Measurements from ENCODE around the gene FHIT. TPM values are rescaled to one million over a fixed set of nuclear protein-coding genes. Genes with fewer than 3 reads are reported as not detected.

Gene FHIT
- total and polyA plus RNA-seq, 8 donors = 1.8 to 10.6 (median 7.1) TPM

- Histone ChIP-seq H3K36me3 (no peaks in the 10 kb centered on the region), H3K9me3 (no peaks in the 10 kb centered on the region), H3K4me3 (no peak overlapping the region), H3K27ac (no peak overlapping the region), H3K4me1 (no peaks in the 10 kb centered on the region), H3K27me3 (no peaks in the 10 kb centered on the region)
- no peak for TF ChIP-seq POLR2AphosphoS5 (IDR thresholded peaks at IDR 0.05)
- TF ChIP-seq EP300 (IDR thresholded peaks at IDR 0.05) = no peak
- no peak for TF ChIP-seq POLR2A (IDR thresholded peaks at IDR 0.05)
- TF ChIP-seq CTCF (IDR thresholded peaks at IDR 0.05) = no peak
- WGBS, 5 donors = 83 to 91% (median 88%) methylated on average over 3 of the region's 3 CpGs
- DNase-seq = no peak
- intact Hi-C loops (cut with DNase I; ENCODE audit: low total_unique reads) = no loop called here
Observed at GRCh38 chr3:60217156-60217911, 1033.9 kb downstream of the FHIT start.

GRCh38 chr3:60216462-60217075 lies 1034.7 kb downstream of the FHIT start:
- TF ChIP-seq EP300 (IDR thresholded peaks at IDR 0.05) = no peak
- TF ChIP-seq POLR2A (IDR thresholded peaks at IDR 0.05) = no peak
- TF ChIP-seq POLR2AphosphoS5 (IDR thresholded peaks at IDR 0.05) = no peak
- no peak for TF ChIP-seq CTCF (IDR thresholded peaks at IDR 0.05)
- Histone ChIP-seq H3K27me3 (no peaks in the 10 kb centered on the region), H3K4me1 (no peaks in the 10 kb centered on the region), H3K4me3 (no peak overlapping the region), H3K36me3 (no peaks in the 10 kb centered on the region), H3K27ac (no peak overlapping the region), H3K9me3 (no peaks in the 10 kb centered on the region)
- intact Hi-C loops (cut with DNase I; ENCODE audit: low total_unique reads) = no loop called here
- 59 to 73% (median 63%) methylated on average over 2 of the region's 2 CpGs for WGBS, 5 donors
- DNase-seq = no peak

- no peak overlapping the region for H3K27ac ChIP-seq
- intact Hi-C loops (cut with DNase I; ENCODE audit: low total_unique reads) = no loop called here
- TF ChIP-seq POLR2AphosphoS5 (IDR thresholded peaks at IDR 0.05) = no peak
- TF ChIP-seq EP300 (IDR thresholded peaks at IDR 0.05) = no peak
- DNase-seq = peak in 1 of 2 donors; percentile 20
- H3K4me1 ChIP-seq = no peaks in the 10 kb centered on the region
- H3K9me3 ChIP-seq = no peaks in the 10 kb centered on the region
- H3K4me3 ChIP-seq = no peak overlapping the region
- no peaks in the 10 kb centered on the region for H3K27me3 ChIP-seq
- WGBS, 5 donors = 40 to 51% (median 48%) methylated on average over 1 of the region's 1 CpG
- H3K36me3 ChIP-seq = no peaks in the 10 kb centered on the region
Observed at GRCh38 chr3:60215946-60216345, 1035.3 kb downstream of the FHIT start.

GRCh38 chr3:60207905-60208304 lies 1043.3 kb downstream of the FHIT start:
- peak in 1 of 2 donors; percentile 28 for DNase-seq
- 59 to 77% (median 69%) methylated on average over 2 of the region's 2 CpGs for WGBS, 5 donors
- Histone ChIP-seq H3K9me3 (no peaks in the 10 kb centered on the region), H3K27ac (no peak overlapping the region), H3K36me3 (no peaks in the 10 kb centered on the region), H3K4me1 (no peaks in the 10 kb centered on the region), H3K27me3 (no peaks in the 10 kb centered on the region), H3K4me3 (no peak overlapping the region)
- TF ChIP-seq EP300 (IDR thresholded peaks at IDR 0.05) (no peak), CTCF (IDR thresholded peaks at IDR 0.05) (no peak), POLR2AphosphoS5 (IDR thresholded peaks at IDR 0.05) (no peak), POLR2A (IDR thresholded peaks at IDR 0.05) (no peak)
- intact Hi-C loops (cut with DNase I; ENCODE audit: low total_unique reads) = no loop called here

GRCh38 chr3:60206206-60206605 lies 1045.0 kb downstream of the FHIT start:
- no peak overlapping the region for H3K4me3 ChIP-seq
- no peak overlapping the region for H3K27ac ChIP-seq
- 28 to 53% (median 41%) methylated on average over 2 of the region's 2 CpGs for WGBS, 5 donors
- no peaks in the 10 kb centered on the region for H3K9me3 ChIP-seq
- TF ChIP-seq POLR2AphosphoS5 (IDR thresholded peaks at IDR 0.05) = no peak
- TF ChIP-seq POLR2A (IDR thresholded peaks at IDR 0.05) = no peak
- no peak for TF ChIP-seq CTCF (IDR thresholded peaks at IDR 0.05)
- no peak for TF ChIP-seq EP300 (IDR thresholded peaks at IDR 0.05)
- no peaks in the 10 kb centered on the region for H3K4me1 ChIP-seq
- intact Hi-C loops (cut with DNase I; ENCODE audit: low total_unique reads) = no loop called here
- no peaks in the 10 kb centered on the region for H3K27me3 ChIP-seq
- H3K36me3 ChIP-seq = no peaks in the 10 kb centered on the region
- no peak for DNase-seq
